Adipocyte (in vitro differentiated cells): ENCODE data around the gene RNF227.
A peak's percentile ranks its signal among the peaks of the same experiment; 100 is the strongest.
"Not testable (repeated sequence)": the region's sequence is repeated elsewhere in the genome, so short reads cannot be mapped to it uniquely, and the experiment has no call there.

Source experiments
- DNase-seq: peaks from one replicate; pipeline ENCODE4 v3.0.0-alpha.2; 2015; ENCODE audit warnings: low read depth
- H3K27me3 ChIP-seq: replicated peaks from 2 replicates; pipeline ENCODE4 v1.7.0; 2013; ENCODE audit warnings: mild to moderate bottlenecking, low read length, moderate library complexity; ENCODE audit not compliant: control insufficient read depth, insufficient read depth
- H3K36me3 ChIP-seq: 2 replicates; pipeline ENCODE4 v1.7.0; 2013; ENCODE audit warnings: low read length, mild to moderate bottlenecking, moderate library complexity; ENCODE audit not compliant: control insufficient read depth, insufficient read depth, severe bottlenecking
- H3K4me1 ChIP-seq: 2 replicates; pipeline ENCODE4 v1.7.0; 2013; ENCODE audit warnings: mild to moderate bottlenecking, low read length, moderate library complexity; ENCODE audit not compliant: control insufficient read depth, insufficient read depth
- H3K4me3 ChIP-seq: 2 replicates; pipeline ENCODE4 v1.7.0; 2013; ENCODE audit warnings: mild to moderate bottlenecking, low read length, moderate library complexity
- H3K9ac ChIP-seq: 2 replicates; pipeline ENCODE4 v1.7.0; 2013; ENCODE audit warnings: mild to moderate bottlenecking, low read length, moderate library complexity
- H3K9me3 ChIP-seq: 2 replicates; pipeline ENCODE4 v1.7.0; 2013; ENCODE audit warnings: mild to moderate bottlenecking, low read length, moderate library complexity; ENCODE audit not compliant: control insufficient read depth

RNF227 gene

GRCh38 chr17:7915611-7916384, at the start of gene RNF227:
Gene RNF227, minus strand, starts transcription at chr17:7916289. Its CDS starts 94 bp downstream, at chr17:7916195.
- Histone ChIP-seq H3K9me3 (no peaks in the 10 kb centered on the region), H3K36me3 (peaks cover 11% of the 10 kb centered on the region), H3K27me3 (no peaks in the 10 kb centered on the region), H3K4me1 (peaks cover 17% of the 10 kb centered on the region), H3K4me3 (peak within 1 kb of the TSS; percentile 82), H3K9ac (peak within 1 kb of the TSS; percentile 84)
- peak; percentile 99 for DNase-seq

- Histone ChIP-seq H3K4me3 (no peak overlapping the region), H3K9me3 (no peaks in the 10 kb centered on the region), H3K36me3 (no peaks in the 10 kb centered on the region), H3K9ac (no peak overlapping the region), H3K4me1 (peaks cover 9% of the 10 kb centered on the region), H3K27me3 (no peaks in the 10 kb centered on the region)
- DNase-seq, result no peak
These were observed 45.3 kb upstream of the RNF227 start for GRCh38 chr17:7961421-7961820.

GRCh38 chr17:7959503-7960253, 43.6 kb upstream of the RNF227 start:
- H3K4me3 ChIP-seq, result no peak overlapping the region
- H3K9me3 ChIP-seq, result no peaks in the 10 kb centered on the region
- H3K36me3 ChIP-seq, result no peaks in the 10 kb centered on the region
- H3K4me1 ChIP-seq, result peaks cover 20% of the 10 kb centered on the region
- no peaks in the 10 kb centered on the region for H3K27me3 ChIP-seq
- DNase-seq, result peak; percentile 45
- no peak overlapping the region for H3K9ac ChIP-seq

- Histone ChIP-seq H3K4me3 (no peak overlapping the region), H3K9ac (no peak overlapping the region), H3K9me3 (no peaks in the 10 kb centered on the region), H3K27me3 (no peaks in the 10 kb centered on the region), H3K36me3 (no peaks in the 10 kb centered on the region), H3K4me1 (peaks cover 20% of the 10 kb centered on the region)
- peak; percentile 47 for DNase-seq
These were observed 40.3 kb upstream of the RNF227 start for GRCh38 chr17:7956228-7956965.

- H3K27me3 ChIP-seq, result no peaks in the 10 kb centered on the region
- H3K9me3 ChIP-seq, result no peaks in the 10 kb centered on the region
- H3K36me3 ChIP-seq, result peaks cover under 1% of the 10 kb centered on the region
- H3K4me3 ChIP-seq, result no peak overlapping the region
- DNase-seq, result no peak
- peaks cover 20% of the 10 kb centered on the region for H3K4me1 ChIP-seq
- no peak overlapping the region for H3K9ac ChIP-seq
These were observed 39.5 kb upstream of the RNF227 start for GRCh38 chr17:7955414-7956227.

- not testable (repeated sequence) for H3K4me3 ChIP-seq, H3K9me3 ChIP-seq, DNase-seq, H3K27me3 ChIP-seq, H3K9ac ChIP-seq
- Histone ChIP-seq H3K4me1 (peaks cover 11% of the 10 kb centered on the region), H3K36me3 (peaks cover 24% of the 10 kb centered on the region)
These were observed 37.2 kb upstream of the RNF227 start for GRCh38 chr17:7953266-7953665.

- Histone ChIP-seq H3K4me1 (peaks cover 20% of the 10 kb centered on the region), H3K27me3 (no peaks in the 10 kb centered on the region), H3K36me3 (peaks cover 37% of the 10 kb centered on the region), H3K9ac (no peak overlapping the region), H3K4me3 (no peak overlapping the region), H3K9me3 (no peaks in the 10 kb centered on the region)
- no peak for DNase-seq
These were observed 35.2 kb upstream of the RNF227 start for GRCh38 chr17:7951143-7951792.

GRCh38 chr17:7950578-7950977, 34.5 kb upstream of the RNF227 start:
- Histone ChIP-seq H3K27me3 (no peaks in the 10 kb centered on the region), H3K36me3 (peaks cover 44% of the 10 kb centered on the region), H3K4me1 (peaks cover 13% of the 10 kb centered on the region), H3K9me3 (no peaks in the 10 kb centered on the region), H3K9ac (no peak overlapping the region), H3K4me3 (no peak overlapping the region)
- DNase-seq, result no peak

- no peak for DNase-seq
- Histone ChIP-seq H3K9me3 (no peaks in the 10 kb centered on the region), H3K27me3 (no peaks in the 10 kb centered on the region), H3K36me3 (peaks cover 69% of the 10 kb centered on the region), H3K9ac (no peak overlapping the region), H3K4me1 (peaks cover 9% of the 10 kb centered on the region), H3K4me3 (no peak overlapping the region)
These were observed 31.6 kb upstream of the RNF227 start for GRCh38 chr17:7947651-7948050.

- Histone ChIP-seq H3K4me3 (no peak overlapping the region), H3K9me3 (no peaks in the 10 kb centered on the region), H3K9ac (no peak overlapping the region), H3K36me3 (peaks cover 74% of the 10 kb centered on the region), H3K4me1 (peaks cover 9% of the 10 kb centered on the region), H3K27me3 (no peaks in the 10 kb centered on the region)
- DNase-seq, result no peak
These were observed 30.4 kb upstream of the RNF227 start for GRCh38 chr17:7946441-7946840.
